Endothelial cell of umbilical vein (primary cell): Measurements from ENCODE around the gene TMEM270. TPM values are rescaled to one million over a fixed set of nuclear protein-coding genes. Genes with fewer than 3 reads are reported as not detected.
A peak's percentile ranks its signal among the peaks of the same experiment; 100 is the strongest.

Experiments
- BruUV-seq: library from RNA; stranded (reverse); fragments of 400-500 nt; replicated peaks from 2 replicates; lab custom pipeline; 2021; lab: Mats Ljungman, UMichigan
- CTCF ChIA-PET: fragments of 300-600, 350-600 bp; sonication (Branson Sonifier 250); formaldehyde crosslinking; loops from one replicate; lab custom pipeline; 2021; ENCODE audit warnings: antibody characterized with exemption, inconsistent platforms; lab: Charles Lee
- POLR2A ChIA-PET: fragments of 300-600, 350-600 bp; sonication (Branson Sonifier 250); formaldehyde crosslinking; loops from one replicate; lab custom pipeline; 2021; ENCODE audit warnings: antibody characterized with exemption, inconsistent platforms; lab: Charles Lee
- DNase-seq: peaks from one replicate; pipeline ENCODE4 v3.0.0-alpha.2; 2011; ENCODE audit warnings: low read depth, low spot score
- FAIRE-seq: peaks from 2 replicates; lab custom pipeline; 2011; peaks lifted over from hg19 to GRCh38; lab: Jason Lieb, UNC
- H2AFZ ChIP-seq: 2 replicates; pipeline ENCODE4 v1.6.0; 2012; ENCODE audit warnings: low read depth, low read length, control low read depth, inconsistent platforms
- H3K27ac ChIP-seq: 2 replicates; pipeline ENCODE4 v1.5.1; 2011; ENCODE audit warnings: low read depth, mild to moderate bottlenecking, control low read depth, low read length, moderate library complexity; ENCODE audit not compliant: insufficient read depth
- H3K27me3 ChIP-seq, 2 experiments: 2 replicates each; pipeline versions ENCODE4 v1.6.0 to v1.6.1; 2011; ENCODE audit warnings: low read length in 2 of 2, mixed read lengths in 1 of 2; ENCODE audit not compliant: control insufficient read depth in 2 of 2, insufficient read depth in 2 of 2
- H3K36me3 ChIP-seq, 2 experiments: 2 replicates in 1 of 2; 3 replicates in 1 of 2; pipeline ENCODE4 v1.5.1; 2011; ENCODE audit warnings: low read length in 2 of 2, mild to moderate bottlenecking in 1 of 2, moderate library complexity in 1 of 2; ENCODE audit not compliant: control insufficient read depth in 2 of 2, insufficient read depth in 2 of 2; ENCODE audit errors: extremely low read depth in 1 of 2
- H3K4me1 ChIP-seq: 3 replicates; pipeline ENCODE4 v1.5.1; 2011; ENCODE audit warnings: mild to moderate bottlenecking, low read length; ENCODE audit not compliant: control insufficient read depth, insufficient read depth; ENCODE audit errors: extremely low read depth
- H3K4me2 ChIP-seq: 2 replicates; pipeline ENCODE4 v1.6.1; 2011; ENCODE audit warnings: low read length, control low read depth, mixed read lengths; ENCODE audit not compliant: insufficient read depth
- H3K4me3 ChIP-seq, 3 experiments: fragments of 200-600 bp in 1 of 3; sonication (generic), shearing (Covaris generic) in 1 of 3; replicated peaks in 1 of 3; 2 replicates each; pipeline ENCODE4 v1.5.1; 2011 to 2016; ENCODE audit warnings: control low read depth in 3 of 3, low read length in 3 of 3, mild to moderate bottlenecking in 2 of 3, inconsistent platforms in 1 of 3, low read depth in 1 of 3, moderate library complexity in 1 of 3; ENCODE audit not compliant: insufficient read depth in 1 of 3
- H3K79me2 ChIP-seq: 2 replicates; pipeline ENCODE4 v1.6.0; 2012; ENCODE audit warnings: low read length, inconsistent platforms; ENCODE audit not compliant: control insufficient read depth, insufficient read depth
- H3K9ac ChIP-seq: replicated peaks from 2 replicates; pipeline ENCODE3; 2011; ENCODE audit warnings: low read length, control low read depth; ENCODE audit not compliant: insufficient read depth; ENCODE audit errors: extremely low read depth
- H3K9me1 ChIP-seq: replicated peaks from 3 replicates; pipeline ENCODE4 v1.6.0; 2011; ENCODE audit warnings: mild to moderate bottlenecking, low read length; ENCODE audit not compliant: control insufficient read depth, insufficient read depth; ENCODE audit errors: extremely low read depth
- H3K9me3 ChIP-seq: replicated peaks from 2 replicates; pipeline ENCODE4 v1.5.1; 2012; ENCODE audit warnings: low read length, inconsistent platforms; ENCODE audit not compliant: control insufficient read depth, insufficient read depth
- H4K20me1 ChIP-seq: replicated peaks from 2 replicates; pipeline ENCODE3; 2011; ENCODE audit warnings: mild to moderate bottlenecking, low read length; ENCODE audit not compliant: control insufficient read depth, insufficient read depth; ENCODE audit errors: extremely low read depth
- EZH2 ChIP-seq: IDR thresholded peaks from 2 replicates; pipeline ENCODE4 v1.6.1; 2012; ENCODE audit warnings: borderline replicate concordance, low read depth, mild to moderate bottlenecking, moderate library complexity, low read length, inconsistent platforms; ENCODE audit not compliant: severe bottlenecking
- FOS ChIP-seq: IDR thresholded peaks from 2 replicates; pipeline ENCODE4 v1.6.1; 2011; ENCODE audit warnings: mild to moderate bottlenecking, low read length, moderate library complexity, borderline replicate concordance; ENCODE audit not compliant: insufficient read depth
- GATA2 ChIP-seq: IDR thresholded peaks from 2 replicates; pipeline ENCODE4 v1.7.0; 2011; ENCODE audit warnings: low read depth, mild to moderate bottlenecking, moderate library complexity, mixed read lengths, low read length; ENCODE audit not compliant: insufficient read length, insufficient read depth
- JUN ChIP-seq: IDR thresholded peaks from 2 replicates; pipeline ENCODE4 v1.6.1; 2011; ENCODE audit warnings: borderline replicate concordance, low read depth; ENCODE audit not compliant: insufficient read length, insufficient read depth
- MAX ChIP-seq: IDR thresholded peaks from 2 replicates; pipeline ENCODE4 v1.6.1; 2011; ENCODE audit not compliant: insufficient read depth, insufficient read length
- MYC ChIP-seq: IDR thresholded peaks from one replicate; pipeline ENCODE4 v1.6.1; 2011; ENCODE audit warnings: mild to moderate bottlenecking, low read depth, low read length
- POLR2A ChIP-seq: IDR thresholded peaks from 2 replicates; pipeline ENCODE4 v1.6.1; 2012; ENCODE audit warnings: low read depth, mild to moderate bottlenecking, control low read depth, low read length
- POLR2AphosphoS5 ChIP-seq: IDR thresholded peaks from 2 replicates; pipeline ENCODE4 v1.6.1; 2012; ENCODE audit warnings: low read depth, mild to moderate bottlenecking, control low read depth, low read length, moderate library complexity; ENCODE audit not compliant: insufficient read depth
- dilution Hi-C: fragments of 300-500 bp; cut with MboI; formaldehyde crosslinking; loops from one replicate; pipeline ENCODE4 v1.15.0; 2019; ENCODE audit warnings: low sequenced_read_pairs; ENCODE audit not compliant: extremely low pct_ligation_motif_present
- intact Hi-C: fragments of 100-400 bp; cut with micrococcal nuclease; formaldehyde crosslinking; loops from one replicate; pipeline ENCODE4 v1.10.0; 2022
- polyA plus RNA-seq, 4 experiments: library from polyadenylated mRNA; depleted of rRNA in 3 of 4; stranded (reverse) in 3 of 4; unstranded in 1 of 4; fragments of >200 nt; gene quantifications; 2 replicates each; pipeline versions ENCODE4 v1.2.1 to v1.2.3, GENCODE V29; 2011 to 2012; ENCODE audit warnings: missing spikeins in 1 of 4
- total RNA-seq: library from RNA; stranded (reverse); gene quantifications from 2 replicates; pipeline ENCODE4 v1.2.3, GENCODE V29; 2021
- TF ChIP-seq, protein P1 (sequence below), 2 donors: IDR thresholded peaks; 1 replicate in 1 of 2; 2 replicates in 1 of 2; pipeline ENCODE4 v1.5.1; 2011; ENCODE audit warnings: low read length in 2 of 2, mild to moderate bottlenecking in 2 of 2, moderate library complexity in 2 of 2, control low read depth in 1 of 2, inconsistent platforms in 1 of 2, low read depth in 1 of 2; ENCODE audit not compliant: insufficient read depth in 1 of 2; ENCODE audit errors: extremely low read depth in 1 of 2

Gene TMEM270
- total and polyA plus RNA-seq, 2 donors (not counting 3 experiments of a cell fraction or from before 2014, with no cell fraction given), result not detected

- TF ChIP-seq POLR2A (no peak), GATA2 (no peak), MAX (no peak), JUN (no peak), POLR2AphosphoS5 (no peak), EZH2 (no peak), FOS (no peak), MYC (no peak)
- TF ChIP-seq, protein P1, sequence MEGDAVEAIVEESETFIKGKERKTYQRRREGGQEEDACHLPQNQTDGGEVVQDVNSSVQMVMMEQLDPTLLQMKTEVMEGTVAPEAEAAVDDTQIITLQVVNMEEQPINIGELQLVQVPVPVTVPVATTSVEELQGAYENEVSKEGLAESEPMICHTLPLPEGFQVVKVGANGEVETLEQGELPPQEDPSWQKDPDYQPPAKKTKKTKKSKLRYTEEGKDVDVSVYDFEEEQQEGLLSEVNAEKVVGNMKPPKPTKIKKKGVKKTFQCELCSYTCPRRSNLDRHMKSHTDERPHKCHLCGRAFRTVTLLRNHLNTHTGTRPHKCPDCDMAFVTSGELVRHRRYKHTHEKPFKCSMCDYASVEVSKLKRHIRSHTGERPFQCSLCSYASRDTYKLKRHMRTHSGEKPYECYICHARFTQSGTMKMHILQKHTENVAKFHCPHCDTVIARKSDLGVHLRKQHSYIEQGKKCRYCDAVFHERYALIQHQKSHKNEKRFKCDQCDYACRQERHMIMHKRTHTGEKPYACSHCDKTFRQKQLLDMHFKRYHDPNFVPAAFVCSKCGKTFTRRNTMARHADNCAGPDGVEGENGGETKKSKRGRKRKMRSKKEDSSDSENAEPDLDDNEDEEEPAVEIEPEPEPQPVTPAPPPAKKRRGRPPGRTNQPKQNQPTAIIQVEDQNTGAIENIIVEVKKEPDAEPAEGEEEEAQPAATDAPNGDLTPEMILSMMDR (IDR thresholded peaks at IDR 0.05; ENCODE audit: extremely low read depth in 1 of 2, insufficient read depth in 1 of 2, low read depth in 1 of 2, low read length in 2 of 2), result no peak
- peak overlapping the region; percentile 93 for H2AFZ ChIP-seq
- peaks cover 2% of the 10 kb centered on the region for H3K4me1 ChIP-seq
- FAIRE-seq (no peak), DNase-seq (no peak)
- no peaks in the 10 kb centered on the region for H4K20me1 ChIP-seq
- no peaks in the 10 kb centered on the region for H3K36me3 ChIP-seq
- H3K4me2 ChIP-seq, result peak overlapping the region; percentile 67
- no TSS peak for BruUV-seq
- no peaks in the 10 kb centered on the region for H3K27me3 ChIP-seq
- dilution Hi-C loops, result no loop called here
- POLR2A ChIA-PET, result interaction anchor here (1.1 to 1.7 kb wide), 2 partner anchors 9 to 68 kb away, joined by 3 to 21 read pairs; no protein-coding TSS in a partner anchor
- H3K27ac ChIP-seq, result peak overlapping the region; percentile 60
- H3K9me1 ChIP-seq, result no peaks in the 10 kb centered on the region
- CTCF ChIA-PET, result interaction anchor here (1.2 to 1.5 kb wide), 2 partner anchors 9 to 15 kb away, joined by 8 to 9 read pairs; no protein-coding TSS in a partner anchor
- H3K9me3 ChIP-seq, result no peaks in the 10 kb centered on the region
- no peaks in the 10 kb centered on the region for H3K79me2 ChIP-seq
- H3K4me3 ChIP-seq, result peak overlapping the region; percentile 48 to 60 (median 56)
- intact Hi-C loops, result loop anchor here (1.0 to 2.0 kb wide), 2 partner anchors 10 to 13 kb away; no protein-coding TSS in a partner anchor
- peak overlapping the region; percentile 68 for H3K9ac ChIP-seq
Observed at GRCh38 chr7:73841689-73842066, 19.3 kb upstream of the TMEM270 start.
